ENCODE data around the gene MMP12. TPM values are rescaled to one million over a fixed set of nuclear protein-coding genes. Genes with fewer than 3 reads are reported as not detected.
"Not testable (repeated sequence)": the region's sequence is repeated elsewhere in the genome, so short reads cannot be mapped to it uniquely, and the experiment has no call there.

Gene MMP12
- total RNA-seq, 4 donors from 2014 or later: not detected

GRCh38 chr11:102914238-102915043 is 39.7 kb upstream of the MMP12 start:
- TF ChIP-seq CTCF (IDR thresholded peaks at IDR 0.05) (peak in 2 of 4 experiments; percentile 44 to 50), POLR2AphosphoS5 (IDR thresholded peaks at IDR 0.05) (no peak)
- Histone ChIP-seq H3K36me3 (no peaks in the 10 kb centered on the region), H3K4me1 (no peaks in the 10 kb centered on the region), H3K27me3 (no peaks in the 10 kb centered on the region), H3K4me3 (no peak overlapping the region), H3K9me3 (no peaks in the 10 kb centered on the region), H3K27ac (no peak overlapping the region)
- ATAC-seq: peak; percentile 13
- WGBS, 2 donors (ENCODE audit: low coverage in 1 of 2): 40 to 48% methylated on average over 2 of the region's 3 CpGs

GRCh38 chr11:102912482-102912830 is 37.7 kb upstream of the MMP12 start:
- ATAC-seq: no peak
- TF ChIP-seq CTCF (IDR thresholded peaks at IDR 0.05) (no peak), POLR2A (IDR thresholded peaks at IDR 0.05) (no peak), POLR2AphosphoS5 (IDR thresholded peaks at IDR 0.05) (no peak), EP300 (IDR thresholded peaks at IDR 0.05) (no peak)
- no peaks in the 10 kb centered on the region for H3K36me3 ChIP-seq
- 63 to 83% methylated on average over 2 of the region's 2 CpGs for WGBS, 2 donors (ENCODE audit: low coverage in 1 of 2)
- no peaks in the 10 kb centered on the region for H3K27me3 ChIP-seq
- no peaks in the 10 kb centered on the region for H3K4me1 ChIP-seq
- no peak overlapping the region for H3K4me3 ChIP-seq
- H3K9me3 ChIP-seq: no peaks in the 10 kb centered on the region
- H3K27ac ChIP-seq: no peak overlapping the region

- H3K27ac ChIP-seq: no peak overlapping the region
- H3K4me3 ChIP-seq: no peak overlapping the region
- ATAC-seq: no peak
- H3K9me3 ChIP-seq: no peaks in the 10 kb centered on the region
- no peaks in the 10 kb centered on the region for H3K36me3 ChIP-seq
- no peak for TF ChIP-seq POLR2AphosphoS5 (IDR thresholded peaks at IDR 0.05)
- no peak for TF ChIP-seq EP300 (IDR thresholded peaks at IDR 0.05)
- TF ChIP-seq POLR2A (IDR thresholded peaks at IDR 0.05): no peak
- no peak for TF ChIP-seq CTCF (IDR thresholded peaks at IDR 0.05)
- no peaks in the 10 kb centered on the region for H3K4me1 ChIP-seq
- WGBS, 2 donors (ENCODE audit: low coverage in 1 of 2): 95% methylated on average over 11 of the region's 13 CpGs
- no peaks in the 10 kb centered on the region for H3K27me3 ChIP-seq
These were observed 37.1 kb upstream of the MMP12 start for GRCh38 chr11:102911758-102912481.

- not testable (repeated sequence) for H3K4me1 ChIP-seq, H3K27me3 ChIP-seq, ATAC-seq, H3K4me3 ChIP-seq, H3K9me3 ChIP-seq, H3K36me3 ChIP-seq, H3K27ac ChIP-seq
- 78 to 94% methylated on average over 4 to 5 of the region's 5 CpGs for WGBS, 2 donors (ENCODE audit: low coverage in 1 of 2)
These were observed 31.1 kb upstream of the MMP12 start for GRCh38 chr11:102905848-102906247.

GRCh38 chr11:102903895-102904294 is 29.1 kb upstream of the MMP12 start:
- H3K4me1 ChIP-seq, ATAC-seq, H3K9me3 ChIP-seq, H3K36me3 ChIP-seq, H3K4me3 ChIP-seq, H3K27ac ChIP-seq, H3K27me3 ChIP-seq: not testable (repeated sequence)
- WGBS, 2 donors (ENCODE audit: low coverage in 1 of 2): 60% methylated on average over 1 of the region's 5 CpGs

- no peak for TF ChIP-seq POLR2AphosphoS5 (IDR thresholded peaks at IDR 0.05)
- no peak for TF ChIP-seq CTCF (IDR thresholded peaks at IDR 0.05)
- TF ChIP-seq EP300 (IDR thresholded peaks at IDR 0.05): no peak
- no peak for TF ChIP-seq POLR2A (IDR thresholded peaks at IDR 0.05)
- no peak for ATAC-seq
- Histone ChIP-seq H3K9me3 (no peaks in the 10 kb centered on the region), H3K4me3 (no peak overlapping the region), H3K36me3 (no peaks in the 10 kb centered on the region), H3K27me3 (no peaks in the 10 kb centered on the region), H3K4me1 (no peaks in the 10 kb centered on the region), H3K27ac (no peak overlapping the region)
- 64 to 75% methylated on average over 2 of the region's 2 CpGs for WGBS, 2 donors (ENCODE audit: low coverage in 1 of 2)
These were observed 25.6 kb upstream of the MMP12 start for GRCh38 chr11:102900346-102900745.
